ENCODE results near the gene MRPL12. TPM values are rescaled to one million over a fixed set of nuclear protein-coding genes. Genes with fewer than 3 reads are reported as not detected.
"Not testable (repeated sequence)": the region's sequence is repeated elsewhere in the genome, so short reads cannot be mapped to it uniquely, and the experiment has no call there.

Gene MRPL12
- total RNA-seq, 1 donor from 2014 or later = 157 TPM

GRCh38 chr17:81675515-81676221 lies 27.5 kb upstream of the MRPL12 start:
- DNase-seq; H3K9me3 ChIP-seq (replicated peaks); H3K27ac ChIP-seq (replicated peaks); H3K27me3 ChIP-seq (ENCODE audit: low read depth); H3K4me1 ChIP-seq; intact Hi-C loops (cut with micrococcal nuclease); H3K4me3 ChIP-seq: not testable (repeated sequence)
- H3K36me3 ChIP-seq = peaks cover 34% of the 10 kb centered on the region
- TF ChIP-seq, protein P1, sequence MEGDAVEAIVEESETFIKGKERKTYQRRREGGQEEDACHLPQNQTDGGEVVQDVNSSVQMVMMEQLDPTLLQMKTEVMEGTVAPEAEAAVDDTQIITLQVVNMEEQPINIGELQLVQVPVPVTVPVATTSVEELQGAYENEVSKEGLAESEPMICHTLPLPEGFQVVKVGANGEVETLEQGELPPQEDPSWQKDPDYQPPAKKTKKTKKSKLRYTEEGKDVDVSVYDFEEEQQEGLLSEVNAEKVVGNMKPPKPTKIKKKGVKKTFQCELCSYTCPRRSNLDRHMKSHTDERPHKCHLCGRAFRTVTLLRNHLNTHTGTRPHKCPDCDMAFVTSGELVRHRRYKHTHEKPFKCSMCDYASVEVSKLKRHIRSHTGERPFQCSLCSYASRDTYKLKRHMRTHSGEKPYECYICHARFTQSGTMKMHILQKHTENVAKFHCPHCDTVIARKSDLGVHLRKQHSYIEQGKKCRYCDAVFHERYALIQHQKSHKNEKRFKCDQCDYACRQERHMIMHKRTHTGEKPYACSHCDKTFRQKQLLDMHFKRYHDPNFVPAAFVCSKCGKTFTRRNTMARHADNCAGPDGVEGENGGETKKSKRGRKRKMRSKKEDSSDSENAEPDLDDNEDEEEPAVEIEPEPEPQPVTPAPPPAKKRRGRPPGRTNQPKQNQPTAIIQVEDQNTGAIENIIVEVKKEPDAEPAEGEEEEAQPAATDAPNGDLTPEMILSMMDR (IDR thresholded peaks at IDR 0.05; ENCODE audit: borderline replicate concordance) = peak; percentile 65

DNA sequence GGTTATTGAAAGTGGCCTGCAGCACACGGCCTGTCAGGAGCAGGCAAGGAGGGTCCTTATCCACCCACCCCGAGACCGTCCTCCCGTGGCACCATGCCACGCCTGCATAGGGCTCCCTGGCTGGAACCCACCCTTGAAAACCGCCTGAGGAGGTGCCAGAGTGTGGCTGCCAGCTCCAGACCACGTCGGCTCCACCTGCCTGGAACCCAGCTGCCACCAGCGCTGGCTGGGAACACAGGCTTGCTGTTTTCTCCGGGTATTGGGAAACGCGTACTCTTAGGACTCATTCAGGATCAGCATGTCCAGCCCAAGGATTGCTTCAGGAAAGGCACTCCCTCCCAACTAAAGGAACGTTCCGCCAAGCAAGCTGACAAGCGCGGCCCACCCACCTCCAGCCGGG lies 26.3 kb upstream of the MRPL12 start:
- TF ChIP-seq, protein P1 (IDR thresholded peaks at IDR 0.05; ENCODE audit: borderline replicate concordance) = no peak
- peaks cover 15% of the 10 kb centered on the region for H3K4me1 ChIP-seq
- intact Hi-C loops (cut with micrococcal nuclease) = no loop called here
- H3K27me3 ChIP-seq (ENCODE audit: low read depth) = no peaks in the 10 kb centered on the region
- H3K27ac ChIP-seq (replicated peaks) = no peak overlapping the region
- H3K9me3 ChIP-seq (replicated peaks) = no peaks in the 10 kb centered on the region
- no peak overlapping the region for H3K4me3 ChIP-seq
- peaks cover 24% of the 10 kb centered on the region for H3K36me3 ChIP-seq
- DNase-seq = no peak

DNA sequence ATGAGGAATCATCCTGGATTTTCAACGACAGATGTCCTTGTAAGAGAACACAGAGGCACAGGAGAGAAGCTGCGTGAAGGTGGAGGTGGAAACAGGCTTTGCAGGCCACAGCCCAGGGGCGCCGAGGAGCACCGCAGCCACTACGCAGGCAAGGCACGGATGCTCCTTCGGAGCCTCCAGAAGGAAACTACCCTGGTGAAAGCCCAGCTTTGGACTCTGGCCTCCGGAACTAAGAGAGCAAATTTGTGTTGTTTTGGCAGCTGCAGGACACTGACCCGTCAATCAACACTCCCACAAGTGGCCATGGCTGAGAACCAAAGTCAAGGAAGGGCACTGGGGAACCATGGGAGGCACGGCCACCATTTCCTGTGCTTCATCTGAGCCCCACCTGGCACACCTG lies 23.0 kb upstream of the MRPL12 start:
- TF ChIP-seq, protein P1 (IDR thresholded peaks at IDR 0.05; ENCODE audit: borderline replicate concordance) = no peak
- Histone ChIP-seq H3K9me3 (replicated peaks) (no peaks in the 10 kb centered on the region), H3K36me3 (no peaks in the 10 kb centered on the region), H3K4me1 (peaks cover 45% of the 10 kb centered on the region), H3K27me3 (ENCODE audit: low read depth) (no peaks in the 10 kb centered on the region), H3K27ac (replicated peaks) (peak overlapping the region; percentile 45), H3K4me3 (no peak overlapping the region)
- DNase-seq = no peak
- intact Hi-C loops (cut with micrococcal nuclease) = no loop called here

- H3K36me3 ChIP-seq = peaks cover 12% of the 10 kb centered on the region
- no peaks in the 10 kb centered on the region for H3K9me3 ChIP-seq (replicated peaks)
- H3K4me1 ChIP-seq = peaks cover 56% of the 10 kb centered on the region
- no peak overlapping the region for H3K4me3 ChIP-seq
- H3K27me3 ChIP-seq (ENCODE audit: low read depth) = no peaks in the 10 kb centered on the region
- TF ChIP-seq, protein P1 (IDR thresholded peaks at IDR 0.05; ENCODE audit: borderline replicate concordance) = no peak
- H3K27ac ChIP-seq (replicated peaks) = no peak overlapping the region
- DNase-seq = no peak
- intact Hi-C loops (cut with micrococcal nuclease) = no loop called here
Observed at GRCh38 chr17:81681672-81682071, 21.5 kb upstream of the MRPL12 start.

DNA sequence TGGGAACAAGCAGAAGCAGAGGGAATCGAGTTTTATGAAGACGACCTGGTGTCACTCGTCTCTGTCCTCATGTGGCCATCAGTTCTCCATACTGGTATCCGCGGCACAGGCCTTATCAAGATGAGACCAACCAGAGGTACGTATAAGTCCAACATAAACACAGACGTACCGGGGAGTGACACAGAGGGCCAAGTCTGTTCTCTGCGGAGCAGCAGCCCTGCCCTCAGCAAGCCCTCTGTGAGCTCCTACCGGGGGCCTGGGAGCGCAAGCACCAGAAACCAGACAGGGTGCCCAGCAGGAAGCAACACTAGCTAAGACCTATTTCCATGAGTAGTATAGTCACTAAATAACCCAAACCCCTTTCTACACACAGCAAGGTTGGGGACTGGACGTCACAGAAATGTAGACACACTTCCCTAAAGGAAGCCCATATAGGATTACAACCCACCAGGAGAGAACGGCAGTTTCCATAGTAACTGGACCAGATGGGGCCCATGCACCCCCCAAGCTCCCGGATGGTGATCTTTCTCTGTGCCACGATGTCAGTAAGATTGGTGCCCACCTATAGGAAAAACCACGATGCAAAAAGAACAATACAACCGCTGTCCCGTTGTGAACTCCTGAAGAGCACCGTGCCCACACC lies 20.5 kb upstream of the MRPL12 start:
- DNase-seq = no peak
- peak overlapping the region; percentile 96 for H3K4me3 ChIP-seq
- intact Hi-C loops (cut with micrococcal nuclease) = no loop called here
- peaks cover 22% of the 10 kb centered on the region for H3K36me3 ChIP-seq
- no peaks in the 10 kb centered on the region for H3K27me3 ChIP-seq (ENCODE audit: low read depth)
- H3K9me3 ChIP-seq (replicated peaks) = no peaks in the 10 kb centered on the region
- H3K27ac ChIP-seq (replicated peaks) = peak overlapping the region; percentile 92
- TF ChIP-seq, protein P1 (IDR thresholded peaks at IDR 0.05; ENCODE audit: borderline replicate concordance) = no peak
- H3K4me1 ChIP-seq = peaks cover 56% of the 10 kb centered on the region
